Peyer's patch (tissue), 4 donors: ENCODE measurements around the gene SCFD2.
"Not testable (repeated sequence)": the region's sequence is repeated elsewhere in the genome, so short reads cannot be mapped to it uniquely, and the experiment has no call there.

ENCODE experiments used
- CTCF ChIP-seq, 6 experiments: fragments of 450-650 bp in 4 of 6; fragments of 200-600 bp in 2 of 6; sonication (generic) in 1 of 6; IDR thresholded peaks; one replicate each; pipeline ENCODE4 v1.5.1; 2017 to 2019; ENCODE audit warnings: antibody characterized with exemption in 6 of 6, mild to moderate bottlenecking in 3 of 6, moderate library complexity in 1 of 6
- POLR2A ChIP-seq, 2 donors: fragments of 450-650 bp; IDR thresholded peaks; one replicate each; pipeline ENCODE4 v1.5.1; 2017; ENCODE audit warnings: antibody characterized with exemption in 2 of 2, mild to moderate bottlenecking in 2 of 2, moderate library complexity in 2 of 2

GRCh38 chr4:53237811-53238210 lies 128.1 kb downstream of the SCFD2 start:
- TF ChIP-seq CTCF, POLR2A (IDR thresholded peaks at IDR 0.05): not testable (repeated sequence)
